ENCODE data around the gene ACAP3.

DNA sequence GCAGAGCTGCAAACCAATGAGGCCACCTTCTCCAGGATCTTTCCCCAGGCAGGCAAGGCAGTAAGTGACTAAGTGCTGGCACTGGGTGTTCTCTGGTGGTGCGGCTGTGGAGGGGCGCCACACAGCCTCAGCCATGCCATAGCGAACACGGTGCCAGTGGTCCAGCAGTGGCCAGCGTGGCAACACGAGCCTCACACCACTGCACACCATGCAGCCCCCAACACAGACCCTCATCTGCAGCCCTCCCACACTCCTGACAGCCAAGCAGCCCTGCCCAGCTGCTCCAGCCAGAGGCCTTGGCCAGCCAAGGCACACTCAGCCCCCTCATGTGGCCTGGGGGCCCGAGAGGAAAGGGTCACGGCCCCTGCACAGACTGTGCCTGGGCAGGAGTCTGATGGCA is 13.7 kb upstream of the ACAP3 start:
- no peak for TF ChIP-seq EP300 (IDR thresholded peaks at IDR 0.05)
- TF ChIP-seq, protein P1, sequence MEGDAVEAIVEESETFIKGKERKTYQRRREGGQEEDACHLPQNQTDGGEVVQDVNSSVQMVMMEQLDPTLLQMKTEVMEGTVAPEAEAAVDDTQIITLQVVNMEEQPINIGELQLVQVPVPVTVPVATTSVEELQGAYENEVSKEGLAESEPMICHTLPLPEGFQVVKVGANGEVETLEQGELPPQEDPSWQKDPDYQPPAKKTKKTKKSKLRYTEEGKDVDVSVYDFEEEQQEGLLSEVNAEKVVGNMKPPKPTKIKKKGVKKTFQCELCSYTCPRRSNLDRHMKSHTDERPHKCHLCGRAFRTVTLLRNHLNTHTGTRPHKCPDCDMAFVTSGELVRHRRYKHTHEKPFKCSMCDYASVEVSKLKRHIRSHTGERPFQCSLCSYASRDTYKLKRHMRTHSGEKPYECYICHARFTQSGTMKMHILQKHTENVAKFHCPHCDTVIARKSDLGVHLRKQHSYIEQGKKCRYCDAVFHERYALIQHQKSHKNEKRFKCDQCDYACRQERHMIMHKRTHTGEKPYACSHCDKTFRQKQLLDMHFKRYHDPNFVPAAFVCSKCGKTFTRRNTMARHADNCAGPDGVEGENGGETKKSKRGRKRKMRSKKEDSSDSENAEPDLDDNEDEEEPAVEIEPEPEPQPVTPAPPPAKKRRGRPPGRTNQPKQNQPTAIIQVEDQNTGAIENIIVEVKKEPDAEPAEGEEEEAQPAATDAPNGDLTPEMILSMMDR (IDR thresholded peaks at IDR 0.05): no peak

Data from tibial nerve (tissue), 4 donors.